IMR-90 (cell line): ENCODE data around the gene TDRD5. TPM values are rescaled to one million over a fixed set of nuclear protein-coding genes. Genes with fewer than 3 reads are reported as not detected.

ENCODE experiments used
- ATAC-seq: fragments of 200-7000 bp; cut with Tn5 transposase; 2 replicates; pipeline ENCODE4 v1.9.1; 2020; ENCODE audit warnings: low read depth, mild to moderate bottlenecking, moderate library complexity
- BruUV-seq: library from RNA; stranded (reverse); fragments of 400-500 nt; replicated peaks from 2 replicates; lab custom pipeline; 2021; lab: Mats Ljungman, UMichigan
- CTCF ChIA-PET: fragments of 300-600 bp; formaldehyde crosslinking; extraction: SDS; loops from one replicate; lab custom pipeline; 2021; ENCODE audit warnings: antibody characterized with exemption; lab: Yijun Ruan, JAX
- POLR2A ChIA-PET: fragments of 300-600 bp; sonication (Branson Sonifier 250); formaldehyde crosslinking; loops from one replicate; lab custom pipeline; 2022; ENCODE audit warnings: antibody characterized with exemption; ENCODE audit not compliant: unreplicated experiment; lab: Charles Lee
- DNase-seq: peaks from one replicate; pipeline ENCODE4 v3.0.0; 2013
- H2AFZ ChIP-seq: replicated peaks from 2 replicates; pipeline ENCODE3; 2013; ENCODE audit warnings: low read length, mild to moderate bottlenecking; ENCODE audit not compliant: poor library complexity
- H2AK5ac ChIP-seq: 2 replicates; pipeline ENCODE4 v1.6.1; 2013; ENCODE audit warnings: low read depth, low read length, inconsistent platforms
- H2AK9ac ChIP-seq: replicated peaks from 2 replicates; pipeline ENCODE3; 2013; ENCODE audit warnings: mild to moderate bottlenecking, low read depth, low read length, moderate library complexity; ENCODE audit not compliant: poor library complexity
- H2BK120ac ChIP-seq: 2 replicates; pipeline ENCODE4 v1.6.1; 2013; ENCODE audit warnings: low read depth, low read length, inconsistent platforms
- H2BK15ac ChIP-seq: 3 replicates; pipeline ENCODE4 v1.6.1; 2013; ENCODE audit warnings: low read depth, low read length, inconsistent platforms
- H2BK20ac ChIP-seq: 2 replicates; pipeline ENCODE4 v1.6.1; 2013; ENCODE audit warnings: low read depth, mild to moderate bottlenecking, inconsistent platforms, low read length, moderate library complexity
- H2BK5ac ChIP-seq: 2 replicates; pipeline ENCODE4 v1.6.1; 2013; ENCODE audit warnings: mild to moderate bottlenecking, low read depth, low read length, inconsistent platforms; ENCODE audit not compliant: poor library complexity, severe bottlenecking
- H3K14ac ChIP-seq: replicated peaks from 2 replicates; pipeline ENCODE4 v1.6.1; 2013; ENCODE audit warnings: low read depth, low read length, inconsistent platforms
- H3K18ac ChIP-seq: 2 replicates; pipeline ENCODE4 v1.6.1; 2013; ENCODE audit warnings: low read depth, low read length, control low read depth
- H3K23ac ChIP-seq: 2 replicates; pipeline ENCODE4 v1.6.1; 2013; ENCODE audit warnings: low read depth, low read length, inconsistent platforms
- H3K27ac ChIP-seq: 2 replicates; pipeline ENCODE4 v1.5.1; 2013; ENCODE audit warnings: mild to moderate bottlenecking, control low read depth, low read length; ENCODE audit not compliant: insufficient read depth
- H3K27me3 ChIP-seq: 2 replicates; pipeline ENCODE4 v1.6.1; 2013; ENCODE audit warnings: low read length; ENCODE audit not compliant: control insufficient read depth, insufficient read depth
- H3K36me3 ChIP-seq: 2 replicates; pipeline ENCODE4 v1.6.1; 2013; ENCODE audit warnings: low read length, mixed read lengths; ENCODE audit not compliant: control insufficient read depth, insufficient read depth
- H3K4ac ChIP-seq: 2 replicates; pipeline ENCODE4 v1.6.1; 2013; ENCODE audit warnings: low read depth, low read length, inconsistent platforms
- H3K4me1 ChIP-seq: 2 replicates; pipeline ENCODE4 v1.6.1; 2013; ENCODE audit warnings: low read length, mixed read lengths; ENCODE audit not compliant: control insufficient read depth, insufficient read depth
- H3K4me2 ChIP-seq: 2 replicates; pipeline ENCODE4 v1.6.1; 2013; ENCODE audit warnings: low read depth, mild to moderate bottlenecking, control low read depth, low read length, moderate library complexity
- H3K4me3 ChIP-seq: 2 replicates; pipeline ENCODE4 v1.5.1; 2013; ENCODE audit warnings: low read depth, mild to moderate bottlenecking, control low read depth, low read length, moderate library complexity; ENCODE audit not compliant: insufficient read depth
- H3K56ac ChIP-seq: 2 replicates; pipeline ENCODE4 v1.6.1; 2013; ENCODE audit warnings: low read length, inconsistent platforms; ENCODE audit not compliant: insufficient read depth; ENCODE audit errors: extremely low read depth
- H3K79me1 ChIP-seq, 2 experiments: 2 replicates each; pipeline ENCODE4 v1.6.1; 2013; ENCODE audit warnings: low read length in 2 of 2, inconsistent platforms in 1 of 2, low read depth in 1 of 2
- H3K9ac ChIP-seq: 2 replicates; pipeline ENCODE4 v1.6.1; 2013; ENCODE audit warnings: low read depth, low read length, control low read depth
- H3K9me1 ChIP-seq: 2 replicates; pipeline ENCODE4 v1.6.1; 2013; ENCODE audit warnings: low read length, inconsistent platforms; ENCODE audit not compliant: insufficient read depth
- H3K9me3 ChIP-seq: 2 replicates; pipeline ENCODE4 v1.6.1; 2013; ENCODE audit warnings: low read length; ENCODE audit not compliant: control insufficient read depth, insufficient read depth
- H4K20me1 ChIP-seq: 2 replicates; pipeline ENCODE4 v1.6.1; 2013; ENCODE audit warnings: low read length, inconsistent platforms; ENCODE audit not compliant: insufficient read depth
- H4K5ac ChIP-seq: 2 replicates; pipeline ENCODE4 v1.6.1; 2013; ENCODE audit warnings: mild to moderate bottlenecking, low read depth, low read length, control low read depth
- H4K8ac ChIP-seq, 2 experiments: 2 replicates each; pipeline ENCODE4 v1.6.1; 2013; ENCODE audit warnings: low read depth in 2 of 2, low read length in 2 of 2, control low read depth in 1 of 2, inconsistent platforms in 1 of 2
- H4K91ac ChIP-seq: 2 replicates; pipeline ENCODE4 v1.6.1; 2013; ENCODE audit warnings: low read depth, low read length, inconsistent platforms; ENCODE audit not compliant: insufficient read depth
- CEBPB ChIP-seq: IDR thresholded peaks from 2 replicates; pipeline ENCODE4 v1.6.1; 2012; ENCODE audit warnings: low read depth, low read length, improper control_type of control experiment
- CHD1 ChIP-seq: IDR thresholded peaks from 2 replicates; pipeline ENCODE4 v1.6.1; 2012; ENCODE audit warnings: low read depth, low read length, improper control_type of control experiment
- WGBS, 2 experiments: methylation state at CpG; one replicate each; pipeline versions ENCODE4 v1.1.5 to v1.1.7; 2013; ENCODE audit warnings: missing lambda C conversion rate in 2 of 2; ENCODE audit not compliant: insufficient read length in 1 of 2; ENCODE audit errors: extremely low coverage in 2 of 2; 5-methylcytosine and 5-hydroxymethylcytosine counted together
- dilution Hi-C: fragments of 300-500 bp; cut with HindIII; formaldehyde crosslinking; loops from one replicate; pipeline ENCODE4 v1.14.3; 2018; ENCODE audit warnings: low sequenced_read_pairs; ENCODE audit not compliant: unreplicated experiment
- in situ Hi-C: fragments of 300-500 bp; cut with MboI; formaldehyde crosslinking; loops from 3 replicates; pipeline ENCODE4 v1.14.3; 2019; ENCODE audit warnings: low sequenced_read_pairs, inconsistent platforms, mixed read lengths
- intact Hi-C: fragments of 100-400 bp; cut with micrococcal nuclease; formaldehyde crosslinking; loops from 2 replicates; pipeline ENCODE4 v1.10.0; 2022
- polyA plus RNA-seq, 3 experiments: library from polyadenylated mRNA; depleted of rRNA; stranded (reverse); fragments of >200 nt; gene quantifications; 2 replicates each; pipeline ENCODE4 v1.2.3, GENCODE V29; 2012; ENCODE audit warnings: low replicate concordance in 1 of 3
- total RNA-seq: library from RNA; depleted of rRNA; stranded (reverse); fragments of >200 nt; gene quantifications from 2 replicates; pipeline ENCODE4 v1.2.3, GENCODE V29; 2012
- TF ChIP-seq, protein P1 (sequence below): fragments of 150-350 bp; IDR thresholded peaks from 2 replicates; pipeline ENCODE4 v1.6.1; 2016; ENCODE audit warnings: low read depth, mild to moderate bottlenecking, low read length, moderate library complexity, borderline replicate concordance

The TDRD5 gene
- total and polyA plus RNA-seq, 2 of the 4 experiments (the other 2 are of a cell fraction), result not detected

DNA sequence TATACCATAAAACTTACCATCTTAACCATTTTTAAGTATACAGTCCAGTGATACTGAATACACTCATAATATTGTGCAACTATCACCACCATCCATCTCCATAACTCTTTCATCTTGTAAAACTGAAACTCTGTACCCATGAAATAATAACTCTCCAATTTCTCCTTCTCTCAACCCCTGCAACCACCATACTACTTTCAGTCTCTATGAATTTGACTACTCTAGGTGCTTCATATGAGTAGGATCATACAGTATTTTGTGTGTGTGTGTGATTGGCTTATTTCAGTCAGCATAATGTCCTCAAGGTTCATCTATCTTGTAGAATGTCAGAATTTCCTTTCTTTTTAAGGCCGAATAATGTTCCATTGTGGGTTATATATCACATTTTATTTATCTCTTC lies 33.6 kb upstream of the TDRD5 start:
- Histone ChIP-seq H3K27me3 (peaks cover 2% of the 10 kb centered on the region; the same call in 1 of the 2 replicates), H4K20me1 (no peaks in the 10 kb centered on the region), H3K27ac (no peak overlapping the region), H3K9me1 (no peaks in the 10 kb centered on the region), H3K4ac (no peak overlapping the region), H2BK5ac (no peak overlapping the region), H2BK20ac (no peak overlapping the region), H3K23ac (no peak overlapping the region), H3K79me1 (no peaks in the 10 kb centered on the region), H2AK5ac (no peak overlapping the region), H2AK9ac (no peak overlapping the region), H3K4me3 (no peak overlapping the region), H3K14ac (no peak overlapping the region), H2BK15ac (no peak overlapping the region), H3K4me2 (no peak overlapping the region), H2BK120ac (no peak overlapping the region), H3K4me1 (no peaks in the 10 kb centered on the region), H4K8ac (no peak overlapping the region), H3K56ac (no peak overlapping the region), H4K91ac (no peak overlapping the region), H3K9ac (no peak overlapping the region), H3K18ac (no peak overlapping the region), H4K5ac (no peak overlapping the region), H2AFZ (no peak overlapping the region), H3K36me3 (no peaks in the 10 kb centered on the region), H3K9me3 (no peaks in the 10 kb centered on the region)
- BruUV-seq, result no TSS peak
- ChIA-PET CTCF (no interaction called here), POLR2A (no interaction called here)
- in situ Hi-C loops, result no loop called here
- dilution Hi-C loops, result no loop called here
- intact Hi-C loops, result no loop called here
- TF ChIP-seq, protein P1, sequence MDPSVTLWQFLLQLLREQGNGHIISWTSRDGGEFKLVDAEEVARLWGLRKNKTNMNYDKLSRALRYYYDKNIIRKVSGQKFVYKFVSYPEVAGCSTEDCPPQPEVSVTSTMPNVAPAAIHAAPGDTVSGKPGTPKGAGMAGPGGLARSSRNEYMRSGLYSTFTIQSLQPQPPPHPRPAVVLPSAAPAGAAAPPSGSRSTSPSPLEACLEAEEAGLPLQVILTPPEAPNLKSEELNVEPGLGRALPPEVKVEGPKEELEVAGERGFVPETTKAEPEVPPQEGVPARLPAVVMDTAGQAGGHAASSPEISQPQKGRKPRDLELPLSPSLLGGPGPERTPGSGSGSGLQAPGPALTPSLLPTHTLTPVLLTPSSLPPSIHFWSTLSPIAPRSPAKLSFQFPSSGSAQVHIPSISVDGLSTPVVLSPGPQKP, result no peak
- TF ChIP-seq CEBPB, result peak; percentile 20; the same call in 1 of the 2 replicates
- no peak for TF ChIP-seq CHD1
- no CpG with 5 or more reads among the region's 1 CpG for WGBS, 2 experiments
- ATAC-seq (no peak), DNase-seq (no peak)
